Measurements from ENCODE around the gene EIF1B.

The EIF1B gene

DNA sequence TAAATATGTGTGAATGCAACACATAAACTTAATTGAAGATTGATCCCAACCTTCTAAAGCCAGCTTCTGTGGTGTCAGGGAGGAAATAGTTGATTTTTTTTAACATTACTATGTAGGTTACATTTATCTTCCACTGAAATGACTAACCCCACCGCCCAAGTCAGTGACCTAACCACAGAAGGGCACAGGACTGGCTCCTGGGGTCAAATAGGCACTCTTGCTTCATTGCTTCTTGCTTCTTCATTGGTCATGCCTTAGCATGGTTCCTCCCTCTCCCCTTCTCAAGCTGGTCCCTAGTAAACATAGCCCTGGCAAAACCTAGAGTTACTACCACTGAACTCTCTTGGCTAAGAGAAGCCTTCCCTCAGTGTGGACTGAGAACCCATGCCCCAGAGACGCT is 12.3 kb downstream of the EIF1B start:
- Mint-ChIP-seq H3K4me3 (no peak overlapping the region), H3K27me3 (ENCODE audit: low read depth) (peaks cover 30% of the 10 kb centered on the region), H3K27ac (no peak overlapping the region), H3K9me3 (no peaks in the 10 kb centered on the region), H3K36me3 (ENCODE audit: low read depth) (no peaks in the 10 kb centered on the region), H3K4me1 (ENCODE audit: low read depth) (no peaks in the 10 kb centered on the region)

DNA sequence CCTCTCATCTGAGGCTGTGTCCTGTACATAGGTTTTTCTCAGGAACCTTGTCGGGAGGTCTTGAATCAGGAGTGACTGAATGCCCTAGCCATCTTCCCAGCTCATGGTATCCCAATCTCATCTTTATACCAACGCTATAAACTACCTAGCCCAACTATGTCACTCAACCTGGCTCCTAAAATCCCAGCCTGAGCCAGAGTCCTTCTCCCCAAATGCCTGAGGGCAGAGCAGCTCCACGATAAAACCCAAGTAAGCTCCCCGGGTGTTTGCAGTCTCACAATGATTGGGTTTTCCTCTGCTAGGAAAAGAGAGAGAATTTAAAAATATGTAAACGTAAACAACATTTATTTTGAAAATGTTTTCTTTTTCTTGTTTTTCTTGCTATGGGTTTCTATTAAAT is 14.4 kb downstream of the EIF1B start:
- H3K9me3 Mint-ChIP-seq = no peaks in the 10 kb centered on the region
- no peak overlapping the region for H3K4me3 Mint-ChIP-seq
- H3K4me1 Mint-ChIP-seq (ENCODE audit: low read depth) = peaks cover 4% of the 10 kb centered on the region
- H3K36me3 Mint-ChIP-seq (ENCODE audit: low read depth) = no peaks in the 10 kb centered on the region
- peaks cover 37% of the 10 kb centered on the region for H3K27me3 Mint-ChIP-seq (ENCODE audit: low read depth)
- H3K27ac Mint-ChIP-seq = no peak overlapping the region

DNA sequence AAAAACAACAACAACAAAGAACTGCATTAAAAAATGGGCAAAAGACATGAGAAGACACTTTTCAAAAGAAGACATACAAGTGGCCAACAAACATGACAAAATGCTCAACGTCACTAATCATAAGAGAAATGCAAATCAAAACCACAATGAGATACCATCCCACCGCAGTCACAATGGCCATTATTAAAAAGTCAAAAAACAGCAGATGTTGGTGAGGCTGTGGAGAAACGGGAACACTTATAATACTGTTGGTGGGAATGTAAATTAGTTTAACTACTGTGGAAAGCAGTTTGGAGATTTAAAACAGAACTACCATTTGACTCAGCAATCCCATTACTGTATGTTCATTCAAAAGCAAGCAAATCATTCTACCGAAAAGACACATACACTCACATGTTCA is 15.1 kb downstream of the EIF1B start:
- Mint-ChIP-seq H3K4me3 (no peak overlapping the region), H3K36me3 (ENCODE audit: low read depth) (no peaks in the 10 kb centered on the region), H3K4me1 (ENCODE audit: low read depth) (peaks cover 4% of the 10 kb centered on the region), H3K9me3 (no peaks in the 10 kb centered on the region), H3K27me3 (ENCODE audit: low read depth) (peaks cover 37% of the 10 kb centered on the region), H3K27ac (no peak overlapping the region)

DNA sequence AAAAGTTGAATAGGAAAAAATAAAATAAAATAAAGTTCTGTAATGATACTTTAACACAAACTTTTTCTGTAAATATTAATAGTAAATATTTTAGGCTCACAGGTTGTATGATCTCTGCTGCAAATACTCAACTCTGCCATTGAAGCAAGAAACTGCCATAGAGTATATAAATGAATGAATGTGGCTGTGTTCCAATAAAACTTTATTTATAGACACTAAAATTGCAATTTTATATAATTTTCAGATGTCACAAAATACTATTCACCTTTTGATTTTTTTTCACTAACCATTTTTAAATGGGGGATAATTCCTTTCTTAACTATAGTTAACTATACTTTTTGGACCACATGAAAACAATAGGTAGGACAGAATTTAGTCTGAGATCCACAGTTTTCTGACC is 16.0 kb downstream of the EIF1B start:
- Mint-ChIP-seq H3K27ac (no peak overlapping the region), H3K27me3 (ENCODE audit: low read depth) (peaks cover 43% of the 10 kb centered on the region), H3K4me3 (no peak overlapping the region), H3K36me3 (ENCODE audit: low read depth) (no peaks in the 10 kb centered on the region), H3K4me1 (ENCODE audit: low read depth) (peaks cover 4% of the 10 kb centered on the region), H3K9me3 (no peaks in the 10 kb centered on the region)

DNA sequence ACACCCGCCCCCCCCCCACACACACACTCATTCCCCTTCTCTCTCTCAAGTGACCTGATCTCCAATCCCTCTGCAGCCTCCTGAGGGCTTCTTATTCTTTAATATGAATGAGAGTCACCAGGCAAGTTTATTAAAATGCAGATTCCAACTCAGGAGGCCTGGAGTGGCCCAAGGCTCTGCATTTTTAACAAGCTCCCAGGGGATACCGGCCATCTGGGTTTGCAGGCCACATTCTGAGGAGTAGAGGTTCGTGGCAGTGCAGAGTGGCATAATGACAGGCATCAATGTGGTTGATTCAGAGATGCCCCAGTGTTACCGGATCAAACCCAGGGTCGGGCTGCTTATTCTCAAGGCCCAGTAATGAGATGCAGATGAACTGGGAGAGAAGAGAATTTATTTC is 18.9 kb downstream of the EIF1B start:
- no peaks in the 10 kb centered on the region for H3K36me3 Mint-ChIP-seq (ENCODE audit: low read depth)
- H3K27me3 Mint-ChIP-seq (ENCODE audit: low read depth) = peaks cover 45% of the 10 kb centered on the region
- H3K4me1 Mint-ChIP-seq (ENCODE audit: low read depth) = peaks cover 4% of the 10 kb centered on the region
- H3K9me3 Mint-ChIP-seq = no peaks in the 10 kb centered on the region
- H3K4me3 Mint-ChIP-seq = no peak overlapping the region
- H3K27ac Mint-ChIP-seq = no peak overlapping the region

DNA sequence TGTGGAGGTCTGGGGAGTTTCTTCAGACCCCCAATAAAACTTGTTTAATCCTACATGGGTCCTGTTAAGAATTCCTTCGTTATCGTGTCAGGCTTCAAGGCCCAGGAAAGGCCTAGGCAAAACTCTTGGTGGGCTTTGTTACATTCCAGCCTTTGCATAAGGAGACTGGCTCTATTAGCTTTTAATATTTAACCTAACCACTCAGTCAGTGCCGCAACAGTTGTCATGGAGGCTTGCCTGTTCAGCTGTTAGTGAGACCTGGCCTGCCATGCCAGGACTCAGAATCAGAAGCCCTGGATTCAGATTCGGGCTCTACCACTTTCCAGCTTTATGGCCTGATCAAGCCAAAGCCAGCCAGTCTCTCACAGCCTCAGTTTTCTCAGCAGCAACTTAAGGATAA is 19.6 kb downstream of the EIF1B start:
- H3K4me1 Mint-ChIP-seq (ENCODE audit: low read depth) = peaks cover 4% of the 10 kb centered on the region
- no peaks in the 10 kb centered on the region for H3K9me3 Mint-ChIP-seq
- H3K4me3 Mint-ChIP-seq = no peak overlapping the region
- H3K27ac Mint-ChIP-seq = no peak overlapping the region
- H3K36me3 Mint-ChIP-seq (ENCODE audit: low read depth) = no peaks in the 10 kb centered on the region
- H3K27me3 Mint-ChIP-seq (ENCODE audit: low read depth) = peaks cover 39% of the 10 kb centered on the region

DNA sequence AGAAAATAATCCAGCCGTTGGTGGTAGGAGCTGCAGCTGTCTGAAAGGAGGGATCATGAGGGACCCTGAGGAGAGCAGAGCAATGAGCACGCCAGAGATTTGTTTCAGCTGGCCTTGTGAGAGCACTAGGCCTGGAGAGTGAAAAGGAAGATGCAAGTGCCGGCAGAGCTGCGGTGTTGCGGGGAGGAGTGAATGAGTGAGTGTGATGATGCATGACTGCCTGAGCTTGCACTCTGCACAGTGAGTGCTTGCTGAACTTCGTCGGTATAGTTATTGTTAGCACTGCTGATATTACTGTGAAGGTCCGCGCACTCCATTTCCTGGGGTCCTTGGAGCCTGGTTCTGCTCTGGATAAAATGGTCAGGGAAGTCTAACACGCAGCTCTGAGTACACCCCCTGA is 23.2 kb downstream of the EIF1B start:
- Mint-ChIP-seq H3K36me3 (ENCODE audit: low read depth) (no peaks in the 10 kb centered on the region), H3K27me3 (ENCODE audit: low read depth) (peaks cover 9% of the 10 kb centered on the region), H3K27ac (no peak overlapping the region), H3K4me3 (no peak overlapping the region), H3K4me1 (ENCODE audit: low read depth) (peaks cover 2% of the 10 kb centered on the region), H3K9me3 (no peaks in the 10 kb centered on the region)

DNA sequence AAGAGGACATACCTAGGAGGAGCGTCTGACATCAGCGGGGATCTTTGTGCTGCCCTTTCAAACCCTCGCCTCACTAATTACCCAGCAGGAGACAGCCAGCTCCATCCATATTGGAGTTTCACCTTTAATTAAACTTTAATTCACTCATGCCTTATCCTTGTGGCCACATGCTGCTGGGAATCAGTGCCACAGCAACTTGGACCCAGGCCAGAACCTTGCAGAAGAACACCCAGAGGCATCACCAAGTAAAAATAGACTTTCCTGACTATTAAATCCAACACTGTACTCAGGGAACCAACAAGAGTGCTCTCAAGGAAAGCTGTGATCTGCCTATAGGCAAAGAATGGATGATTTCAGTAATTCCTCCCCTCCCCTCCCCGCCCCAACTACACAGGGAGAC is 23.9 kb downstream of the EIF1B start:
- Mint-ChIP-seq H3K9me3 (no peaks in the 10 kb centered on the region), H3K27ac (no peak overlapping the region), H3K4me3 (no peak overlapping the region), H3K27me3 (ENCODE audit: low read depth) (peaks cover 8% of the 10 kb centered on the region), H3K36me3 (ENCODE audit: low read depth) (no peaks in the 10 kb centered on the region), H3K4me1 (ENCODE audit: low read depth) (peaks cover 2% of the 10 kb centered on the region)

DNA sequence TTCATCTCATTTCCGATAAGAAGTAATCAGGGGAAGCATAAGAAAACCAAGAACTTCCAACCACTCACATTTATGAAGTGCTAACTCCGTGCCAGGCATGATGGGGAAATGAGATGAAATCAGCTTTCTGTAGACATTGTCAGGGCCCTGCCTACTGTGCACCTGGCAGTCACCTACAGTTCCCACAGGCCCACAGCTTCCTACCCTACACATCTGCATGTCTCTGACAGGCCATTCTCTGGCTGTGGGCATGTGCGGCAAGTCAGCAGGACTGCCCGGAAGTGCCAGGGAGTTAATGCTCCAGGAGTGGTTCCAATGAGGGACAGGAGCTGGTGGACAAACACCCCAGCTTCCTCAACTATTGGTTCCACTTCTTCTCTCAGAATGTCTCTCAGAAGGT is 24.3 kb downstream of the EIF1B start:
- no peak overlapping the region for H3K4me3 Mint-ChIP-seq
- H3K4me1 Mint-ChIP-seq (ENCODE audit: low read depth) = peaks cover 2% of the 10 kb centered on the region
- no peak overlapping the region for H3K27ac Mint-ChIP-seq
- H3K27me3 Mint-ChIP-seq (ENCODE audit: low read depth) = peaks cover 11% of the 10 kb centered on the region
- H3K36me3 Mint-ChIP-seq (ENCODE audit: low read depth) = no peaks in the 10 kb centered on the region
- H3K9me3 Mint-ChIP-seq = no peaks in the 10 kb centered on the region

DNA sequence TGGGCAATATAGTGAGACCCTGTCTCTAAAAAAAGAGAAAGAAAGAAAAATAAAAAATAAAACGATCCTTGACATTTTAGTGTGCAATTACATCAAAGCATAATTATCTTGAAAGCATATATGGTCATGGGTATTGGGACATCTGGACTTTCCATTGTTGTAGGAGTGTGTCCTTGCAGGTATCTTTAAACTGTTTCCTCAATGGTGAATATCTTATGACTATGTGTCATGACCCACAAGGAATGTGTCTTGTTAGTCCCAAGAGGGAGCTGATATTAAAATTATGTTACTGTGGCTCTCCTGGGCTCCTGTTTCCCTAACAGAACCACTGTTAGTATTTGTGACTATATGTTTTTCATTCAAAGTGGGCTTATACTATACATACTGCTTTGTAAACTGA is 26.6 kb downstream of the EIF1B start:
- H3K27me3 Mint-ChIP-seq (ENCODE audit: low read depth) = peaks cover 7% of the 10 kb centered on the region
- no peak overlapping the region for H3K4me3 Mint-ChIP-seq
- no peak overlapping the region for H3K27ac Mint-ChIP-seq
- no peaks in the 10 kb centered on the region for H3K36me3 Mint-ChIP-seq (ENCODE audit: low read depth)
- H3K9me3 Mint-ChIP-seq = no peaks in the 10 kb centered on the region
- H3K4me1 Mint-ChIP-seq (ENCODE audit: low read depth) = peaks cover 2% of the 10 kb centered on the region

DNA sequence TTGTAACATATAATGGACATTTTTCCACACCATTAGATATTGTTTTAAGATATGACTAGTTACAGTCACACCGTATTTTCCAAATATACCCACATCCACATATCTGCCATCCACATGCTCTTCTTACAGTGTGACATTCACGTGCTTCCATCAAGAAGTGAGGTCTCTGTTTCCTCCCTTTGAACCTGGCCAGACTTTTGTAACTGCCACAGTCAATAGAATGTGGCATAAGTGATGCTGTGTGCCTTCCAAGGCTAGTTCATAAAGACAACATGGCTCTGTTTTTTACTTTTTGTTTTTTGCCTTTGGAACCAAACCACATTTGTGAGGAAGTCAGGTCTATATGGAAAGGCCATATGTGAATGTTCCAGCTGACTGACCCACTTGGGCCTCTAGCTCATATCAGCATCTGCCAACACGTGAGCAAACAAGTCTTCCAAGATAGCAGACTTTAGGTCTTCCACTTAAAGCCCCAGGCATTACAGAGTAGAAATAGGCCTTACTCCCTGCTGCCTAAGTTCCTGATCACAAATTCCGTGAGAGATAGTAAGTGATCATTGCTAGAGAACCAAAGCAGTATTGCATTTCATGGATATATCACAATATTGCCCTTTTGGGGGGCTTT is 27.1 kb downstream of the EIF1B start:
- peaks cover 7% of the 10 kb centered on the region for H3K27me3 Mint-ChIP-seq (ENCODE audit: low read depth)
- no peak overlapping the region for H3K4me3 Mint-ChIP-seq
- no peaks in the 10 kb centered on the region for H3K36me3 Mint-ChIP-seq (ENCODE audit: low read depth)
- H3K9me3 Mint-ChIP-seq = no peaks in the 10 kb centered on the region
- no peak overlapping the region for H3K27ac Mint-ChIP-seq
- H3K4me1 Mint-ChIP-seq (ENCODE audit: low read depth) = peaks cover 2% of the 10 kb centered on the region

DNA sequence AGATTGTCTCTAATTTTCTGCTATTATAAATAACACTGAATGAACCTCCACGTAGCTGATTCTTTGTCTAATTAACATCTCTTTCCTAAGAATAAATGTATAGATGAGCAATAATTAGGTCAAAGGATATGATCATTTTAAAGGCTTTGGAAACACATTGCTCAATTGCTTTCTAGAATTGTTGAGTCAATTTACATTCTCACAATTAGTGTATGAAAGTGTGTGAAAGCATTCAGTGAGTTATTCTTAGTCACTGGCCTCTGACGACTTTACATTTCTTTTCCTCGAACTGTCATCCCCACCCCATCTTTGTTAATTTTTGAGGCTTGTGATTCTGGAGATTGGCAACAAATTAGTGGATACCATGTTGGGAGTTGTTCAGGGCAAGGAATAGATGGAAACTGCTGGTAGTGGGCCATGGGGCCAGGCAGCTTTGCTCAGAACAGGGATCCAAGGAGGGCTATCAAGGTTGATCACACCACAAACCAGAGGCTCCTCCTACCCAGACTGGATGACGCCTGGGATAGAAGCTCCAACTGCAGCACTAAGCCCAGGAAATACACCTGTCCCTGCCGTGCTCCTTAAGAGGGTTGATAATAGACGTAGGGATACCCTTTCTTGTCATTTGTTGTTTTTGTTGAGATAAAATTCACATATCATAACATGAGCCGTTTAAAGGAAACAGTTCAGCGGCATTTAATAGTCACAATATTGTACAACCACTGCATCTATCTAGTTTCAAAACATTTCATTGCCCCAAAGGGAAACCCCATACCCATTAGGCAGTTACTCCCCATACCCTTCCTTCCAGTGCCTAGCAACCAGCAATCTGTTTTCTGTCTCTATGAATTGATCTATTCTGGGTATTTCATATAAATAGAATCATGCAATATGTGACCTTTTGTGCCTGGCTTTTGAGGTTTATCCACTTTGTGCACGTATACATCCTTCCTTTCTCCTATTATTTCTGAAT is 27.9 kb downstream of the EIF1B start:
- H3K4me3 Mint-ChIP-seq = no peak overlapping the region

DNA sequence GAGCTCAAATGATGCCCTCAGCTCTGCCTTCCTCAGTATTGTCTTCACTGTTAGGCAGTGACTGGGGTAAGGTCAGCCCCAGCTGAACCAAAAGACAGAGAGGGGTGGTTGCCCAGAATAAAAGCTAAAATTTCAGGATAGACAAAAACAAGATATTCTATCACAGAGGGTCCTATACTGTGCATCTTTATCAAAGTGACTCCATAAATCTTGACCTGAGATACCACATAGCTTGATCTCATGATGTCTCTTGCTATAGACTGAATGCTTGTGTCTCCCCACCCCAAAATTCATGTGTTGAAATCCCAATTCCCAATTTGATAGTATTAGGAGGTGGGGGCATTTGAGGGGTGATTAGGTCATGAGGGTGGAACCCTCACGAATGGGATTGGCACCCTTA is 30.4 kb downstream of the EIF1B start:
- no peak overlapping the region for H3K27ac Mint-ChIP-seq
- no peaks in the 10 kb centered on the region for H3K9me3 Mint-ChIP-seq
- peaks cover 7% of the 10 kb centered on the region for H3K27me3 Mint-ChIP-seq (ENCODE audit: low read depth)
- peaks cover 2% of the 10 kb centered on the region for H3K4me1 Mint-ChIP-seq (ENCODE audit: low read depth)
- H3K36me3 Mint-ChIP-seq (ENCODE audit: low read depth) = no peaks in the 10 kb centered on the region
- H3K4me3 Mint-ChIP-seq = no peak overlapping the region

More for the DNA sequence above, 27.9 kb downstream of the EIF1B start:
- Mint-ChIP-seq H3K36me3 (ENCODE audit: low read depth) (no peaks in the 10 kb centered on the region), H3K27me3 (ENCODE audit: low read depth) (peaks cover 7% of the 10 kb centered on the region), H3K27ac (no peak overlapping the region), H3K9me3 (no peaks in the 10 kb centered on the region), H3K4me1 (ENCODE audit: low read depth) (peaks cover 2% of the 10 kb centered on the region)

DNA sequence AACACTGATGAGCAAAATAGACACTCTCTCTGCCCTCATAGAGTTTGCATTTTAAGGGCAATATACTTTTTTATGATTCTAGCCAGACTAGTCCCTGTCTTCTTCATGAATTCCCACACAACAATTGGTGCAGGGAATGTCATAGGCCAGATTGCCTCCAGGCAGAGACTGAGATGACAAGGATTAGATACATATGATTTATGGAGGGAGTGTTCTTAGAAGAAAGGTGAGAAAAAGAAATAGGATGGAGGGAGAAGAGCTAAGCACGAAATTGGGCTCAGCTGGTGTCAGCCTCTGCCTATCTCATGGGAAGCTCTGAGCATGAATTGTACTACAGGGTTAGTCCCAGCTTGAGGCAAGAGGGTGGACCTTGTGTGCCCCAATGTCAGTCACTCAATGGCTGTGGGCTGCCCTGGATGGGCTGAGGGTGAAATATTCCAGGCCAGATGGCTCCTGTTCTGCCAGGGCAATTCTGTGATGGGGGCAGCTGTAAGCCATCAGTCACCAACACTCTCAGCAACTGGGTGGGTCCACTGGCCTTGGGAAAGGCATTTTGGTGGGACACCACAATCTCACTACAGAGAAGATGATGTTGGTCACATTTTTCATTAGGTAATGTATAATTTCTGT is 31.1 kb downstream of the EIF1B start:
- Mint-ChIP-seq H3K27me3 (ENCODE audit: low read depth) (peaks cover 7% of the 10 kb centered on the region), H3K36me3 (ENCODE audit: low read depth) (no peaks in the 10 kb centered on the region), H3K4me1 (ENCODE audit: low read depth) (peaks cover 2% of the 10 kb centered on the region), H3K27ac (no peak overlapping the region), H3K4me3 (no peak overlapping the region), H3K9me3 (no peaks in the 10 kb centered on the region)

DNA sequence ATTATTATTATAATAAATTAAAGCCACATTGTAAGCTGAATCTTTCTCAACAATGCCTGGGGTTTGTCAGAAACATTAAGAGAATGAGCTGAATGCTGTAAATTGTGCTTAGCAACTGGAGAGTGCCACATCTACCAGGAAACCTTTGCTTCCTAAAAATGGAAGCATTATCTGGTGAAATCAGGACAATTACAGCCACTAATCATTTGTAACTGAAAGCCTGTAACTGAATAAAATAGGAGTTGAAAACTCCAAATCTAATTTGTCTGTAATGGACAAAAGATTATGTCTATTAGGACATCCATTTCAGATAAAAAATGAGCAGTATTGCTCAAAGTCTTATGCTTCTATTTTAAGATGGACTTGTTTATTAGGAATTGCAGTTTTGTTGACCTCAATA is 32.2 kb downstream of the EIF1B start:
- H3K9me3 Mint-ChIP-seq = no peaks in the 10 kb centered on the region
- peaks cover 2% of the 10 kb centered on the region for H3K4me1 Mint-ChIP-seq (ENCODE audit: low read depth)
- H3K27me3 Mint-ChIP-seq (ENCODE audit: low read depth) = peaks cover 7% of the 10 kb centered on the region
- H3K36me3 Mint-ChIP-seq (ENCODE audit: low read depth) = no peaks in the 10 kb centered on the region
- H3K27ac Mint-ChIP-seq = no peak overlapping the region
- H3K4me3 Mint-ChIP-seq = no peak overlapping the region
